Uterus (tissue), 4 donors: Measurements from ENCODE around the gene LATS1. TPM values are rescaled to one million over a fixed set of nuclear protein-coding genes. Genes with fewer than 3 reads are reported as not detected.
"Not testable (repeated sequence)": the region's sequence is repeated elsewhere in the genome, so short reads cannot be mapped to it uniquely, and the experiment has no call there.

ENCODE experiments used
- DNase-seq, 2 donors: peaks; one replicate each; pipeline ENCODE4 v3.0.0-alpha.2; 2019 to 2020
- H3K27ac ChIP-seq, 2 donors: fragments of 200-600 bp; sonication (generic); 1 replicate in 1 of 2; 2 replicates in 1 of 2; pipeline ENCODE4 v1.5.1; 2016 to 2018
- H3K27me3 ChIP-seq, 2 donors: fragments of 200-600 bp; sonication (generic); one replicate each; pipeline ENCODE4 v1.5.1; 2018 to 2019; ENCODE audit warnings: control low read depth in 1 of 2
- H3K36me3 ChIP-seq, 2 donors: fragments of 200-600 bp; sonication (generic); one replicate each; pipeline ENCODE4 v1.5.1; 2019; ENCODE audit warnings: control low read depth in 1 of 2
- H3K4me1 ChIP-seq, 2 donors: fragments of 200-600 bp; sonication (generic); one replicate each; pipeline ENCODE4 v1.5.1; 2018 to 2019; ENCODE audit warnings: control low read depth in 1 of 2
- H3K4me3 ChIP-seq, 2 donors: fragments of 200-600 bp; sonication (generic); 1 replicate in 1 of 2; 2 replicates in 1 of 2; pipeline ENCODE4 v1.5.1; 2018 to 2019; ENCODE audit warnings: mild to moderate bottlenecking in 1 of 2
- H3K9me3 ChIP-seq, 2 donors: fragments of 200-600 bp; sonication (generic); one replicate each; pipeline ENCODE4 v1.5.1; 2019; ENCODE audit warnings: control low read depth in 1 of 2
- POLR2A ChIP-seq, 2 donors: fragments of 450-650 bp; IDR thresholded peaks; one replicate each; pipeline ENCODE4 v1.6.1; 2016; ENCODE audit warnings: antibody characterized with exemption in 2 of 2, mild to moderate bottlenecking in 1 of 2, moderate library complexity in 1 of 2
- intact Hi-C: fragments of 100-400 bp; cut with DNase I; formaldehyde crosslinking; loops from one replicate; pipeline ENCODE4 v1.15.1; 2023; ENCODE audit warnings: low total_unique reads
- total RNA-seq, 4 donors: library from RNA; depleted of rRNA in 3 of 4; stranded (reverse); fragments of >200 nt in 3 of 4; gene quantifications; one replicate each; pipeline versions ENCODE4 v1.1.0 to v1.2.4, GENCODE V29; 2014 to 2023
- TF ChIP-seq, protein P1 (sequence below), 4 experiments: fragments of 200-600 bp in 2 of 4; fragments of 450-650 bp in 2 of 4; sonication (generic) in 2 of 4; IDR thresholded peaks; one replicate each; pipeline ENCODE4 v1.5.1; 2016 to 2019; ENCODE audit warnings: antibody characterized with exemption in 4 of 4, mild to moderate bottlenecking in 2 of 4, moderate library complexity in 1 of 4
- donor health status: DM: yes; HTN: yes; CAD: no.

LATS1 gene
- total RNA-seq, 4 donors from 2014 or later: 8.5 to 45.4 (median 27.4) TPM

DNA sequence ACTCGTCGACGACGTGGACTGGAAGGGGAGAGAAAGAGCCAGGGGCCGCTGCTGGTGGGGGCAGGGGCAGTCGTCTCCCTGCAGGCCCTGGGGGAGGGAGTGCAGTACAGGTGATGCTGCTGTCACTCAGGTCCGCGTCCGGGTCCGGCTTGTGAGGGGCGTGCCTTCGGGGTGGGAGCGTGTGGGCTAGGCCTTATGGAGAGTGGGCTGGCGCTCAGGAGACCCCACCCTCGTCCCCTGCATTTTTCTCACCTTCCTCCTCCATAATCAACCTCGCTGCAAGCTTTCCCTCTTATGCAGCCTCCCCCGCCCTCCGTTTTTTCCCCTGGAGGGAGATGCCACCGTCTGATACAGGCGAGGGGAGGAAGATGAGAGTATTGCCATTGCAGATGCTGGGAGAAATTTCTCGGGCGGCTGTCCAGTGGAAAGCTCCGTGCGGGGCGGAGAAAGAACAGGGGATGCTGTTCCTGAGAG lies 32.3 kb upstream of the LATS1 start:
- peak; percentile 31 to 34 for DNase-seq
- H3K4me1 ChIP-seq: peaks cover 7 to 10% of the 10 kb centered on the region in 2 donors
- TF ChIP-seq, protein P1, sequence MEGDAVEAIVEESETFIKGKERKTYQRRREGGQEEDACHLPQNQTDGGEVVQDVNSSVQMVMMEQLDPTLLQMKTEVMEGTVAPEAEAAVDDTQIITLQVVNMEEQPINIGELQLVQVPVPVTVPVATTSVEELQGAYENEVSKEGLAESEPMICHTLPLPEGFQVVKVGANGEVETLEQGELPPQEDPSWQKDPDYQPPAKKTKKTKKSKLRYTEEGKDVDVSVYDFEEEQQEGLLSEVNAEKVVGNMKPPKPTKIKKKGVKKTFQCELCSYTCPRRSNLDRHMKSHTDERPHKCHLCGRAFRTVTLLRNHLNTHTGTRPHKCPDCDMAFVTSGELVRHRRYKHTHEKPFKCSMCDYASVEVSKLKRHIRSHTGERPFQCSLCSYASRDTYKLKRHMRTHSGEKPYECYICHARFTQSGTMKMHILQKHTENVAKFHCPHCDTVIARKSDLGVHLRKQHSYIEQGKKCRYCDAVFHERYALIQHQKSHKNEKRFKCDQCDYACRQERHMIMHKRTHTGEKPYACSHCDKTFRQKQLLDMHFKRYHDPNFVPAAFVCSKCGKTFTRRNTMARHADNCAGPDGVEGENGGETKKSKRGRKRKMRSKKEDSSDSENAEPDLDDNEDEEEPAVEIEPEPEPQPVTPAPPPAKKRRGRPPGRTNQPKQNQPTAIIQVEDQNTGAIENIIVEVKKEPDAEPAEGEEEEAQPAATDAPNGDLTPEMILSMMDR (IDR thresholded peaks at IDR 0.05): no peak
- no peak for TF ChIP-seq POLR2A (IDR thresholded peaks at IDR 0.05)
- peak overlapping the region; percentile 91 to 99 for H3K4me3 ChIP-seq
- H3K27ac ChIP-seq: peak overlapping the region; percentile 86 to 89
- intact Hi-C loops: no loop called here
- H3K36me3 ChIP-seq: no peaks in the 10 kb centered on the region
- no peaks in the 10 kb centered on the region for H3K9me3 ChIP-seq
- no peaks in the 10 kb centered on the region for H3K27me3 ChIP-seq

GRCh38 chr6:149749594-149750135 lies 31.8 kb upstream of the LATS1 start, which contains the start of gene PCMT1:
Gene PCMT1 (plus strand): TSS chr6:149749741. CDS start chr6:149749902, 161 bp downstream.
- peaks cover 7 to 10% of the 10 kb centered on the region in 2 donors for H3K4me1 ChIP-seq
- peak within 1 kb of the TSS; percentile 91 to 99 for H3K4me3 ChIP-seq
- H3K36me3 ChIP-seq: no peaks in the 10 kb centered on the region
- DNase-seq: peak; percentile 84 to 89
- TF ChIP-seq, protein P1 (IDR thresholded peaks at IDR 0.05): no peak
- TF ChIP-seq POLR2A (IDR thresholded peaks at IDR 0.05): peak; percentile 24 to 77
- H3K9me3 ChIP-seq: no peaks in the 10 kb centered on the region
- no peaks in the 10 kb centered on the region for H3K27me3 ChIP-seq
- intact Hi-C loops: no loop called here
- H3K27ac ChIP-seq: peak within 1 kb of the TSS; percentile 86 to 89

- H3K9me3 ChIP-seq, H3K4me1 ChIP-seq, H3K36me3 ChIP-seq, intact Hi-C loops, H3K27me3 ChIP-seq, DNase-seq: not testable (repeated sequence)
- Histone ChIP-seq H3K27ac (peak overlapping the region; percentile 86 to 89), H3K4me3 (peak overlapping the region; percentile 91 to 99)
Measured at GRCh38 chr6:149749082-149749593, 31.2 kb upstream of the LATS1 start.

GRCh38 chr6:149746147-149746946 lies 28.4 kb upstream of the LATS1 start, which contains the start of gene NUP43:
Gene NUP43 (minus strand): TSS chr6:149746529. CDS start chr6:149746495, 34 bp downstream.
- Histone ChIP-seq H3K4me3 (peak within 1 kb of the TSS; percentile 66 to 82), H3K27ac (peak within 1 kb of the TSS; percentile 70 to 78), H3K4me1 (peaks cover 0 to 6% of the 10 kb centered on the region in 2 donors), H3K36me3 (no peaks in the 10 kb centered on the region), H3K9me3 (no peaks in the 10 kb centered on the region), H3K27me3 (no peaks in the 10 kb centered on the region)
- peak; percentile 91 to 92 for DNase-seq
- peak in 1 of 2 donors; percentile 35 for TF ChIP-seq POLR2A (IDR thresholded peaks at IDR 0.05)
- TF ChIP-seq, protein P1 (IDR thresholded peaks at IDR 0.05): peak; percentile 53 to 81 (median 64)
- intact Hi-C loops: no loop called here

DNA sequence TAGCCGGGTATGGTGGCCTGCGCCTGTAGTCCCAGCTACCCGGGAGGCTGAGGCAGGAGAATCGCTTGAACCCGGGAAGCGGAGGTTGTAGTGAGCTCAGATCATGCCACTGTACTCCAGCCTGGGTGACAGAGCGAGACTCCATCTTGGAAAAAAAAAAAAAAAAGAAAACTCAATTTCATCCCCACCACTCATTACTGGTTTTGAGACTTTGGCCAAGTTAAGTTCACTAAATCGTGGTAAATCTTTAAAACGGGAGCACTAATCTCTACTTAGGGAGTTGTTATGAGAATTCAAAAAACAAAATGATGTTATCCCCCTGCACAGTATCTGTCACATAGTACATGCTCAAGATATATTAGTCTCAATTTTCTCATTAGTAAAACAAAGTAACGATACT lies 27.4 kb upstream of the LATS1 start:
- H3K27ac ChIP-seq, intact Hi-C loops, H3K36me3 ChIP-seq, H3K9me3 ChIP-seq, H3K27me3 ChIP-seq, DNase-seq, H3K4me1 ChIP-seq: not testable (repeated sequence)
- H3K4me3 ChIP-seq: peak overlapping the region in 1 of 2 donors; percentile 82

DNA sequence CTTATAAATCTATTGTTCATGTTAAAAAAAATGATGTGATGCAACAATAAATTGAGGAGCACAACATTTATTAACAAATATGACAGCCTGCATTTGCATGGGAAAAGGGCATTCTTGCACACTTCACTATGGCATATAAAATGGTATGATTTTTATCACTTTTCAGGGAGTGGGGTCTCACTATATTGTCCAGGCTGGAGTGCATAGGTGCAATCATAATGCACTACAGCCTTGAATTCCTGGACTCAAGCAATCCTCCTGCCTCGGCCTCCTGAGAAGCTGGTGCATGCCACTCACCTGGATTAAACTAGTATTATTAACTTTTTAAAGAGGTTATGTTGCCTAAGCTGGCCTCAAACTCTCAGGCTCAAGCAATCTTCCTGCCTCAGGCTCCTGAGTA lies 17.0 kb upstream of the LATS1 start:
- intact Hi-C loops: no loop called here
- no peak for DNase-seq
- Histone ChIP-seq H3K9me3 (no peaks in the 10 kb centered on the region), H3K4me1 (no peaks in the 10 kb centered on the region), H3K27me3 (no peaks in the 10 kb centered on the region), H3K36me3 (no peaks in the 10 kb centered on the region), H3K27ac (no peak overlapping the region), H3K4me3 (no peak overlapping the region)
- no peak for TF ChIP-seq POLR2A (IDR thresholded peaks at IDR 0.05)
- TF ChIP-seq, protein P1 (IDR thresholded peaks at IDR 0.05): no peak
